ENCODE measurements around the gene MORN3.

Gene MORN3

DNA sequence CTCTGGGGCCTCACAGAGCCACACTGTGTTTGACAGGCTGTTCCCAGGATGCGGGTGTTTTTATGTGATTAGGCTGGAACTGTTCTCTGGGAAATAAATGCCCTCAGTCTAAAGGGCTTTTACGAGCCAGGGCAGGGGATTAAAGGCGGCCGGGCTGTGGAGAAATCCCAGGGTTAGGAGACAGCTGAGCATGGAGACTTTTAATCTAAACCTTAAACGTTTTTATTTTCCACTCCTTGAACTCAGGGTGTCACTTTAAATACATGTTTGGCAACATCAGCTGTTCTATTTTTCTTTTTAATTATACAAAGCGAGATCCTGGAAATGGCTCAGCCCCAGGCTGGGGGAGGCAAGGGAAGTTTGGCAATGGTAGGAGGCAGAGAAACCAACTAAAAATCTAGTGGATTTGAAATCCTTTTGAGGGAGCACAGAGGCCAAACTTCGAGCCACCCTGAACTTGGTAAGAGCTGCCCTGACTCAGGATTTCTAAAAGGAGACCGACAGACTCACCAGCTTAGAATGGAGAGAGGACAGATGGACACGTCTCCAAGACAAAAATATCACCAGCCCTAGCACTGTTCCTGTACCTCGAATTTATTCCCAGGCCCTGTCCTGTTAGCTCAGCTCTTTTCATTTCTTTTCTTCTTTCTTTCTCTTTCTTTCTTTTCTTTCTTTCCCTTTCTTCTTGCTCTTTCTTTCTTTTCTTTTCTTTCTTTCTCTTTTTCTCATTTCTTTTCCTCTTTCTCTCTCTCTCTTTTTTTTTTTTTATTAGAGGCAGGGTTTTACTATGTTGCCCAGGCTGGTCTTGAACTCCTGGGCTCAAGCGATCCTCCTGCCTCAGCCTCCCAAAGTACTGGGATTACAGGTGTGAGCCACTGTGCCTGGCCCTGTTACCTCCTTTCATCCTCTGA, 59.0 kb downstream of the MORN3 start:
- no peaks in the 10 kb centered on the region for H3K27me3 Mint-ChIP-seq
- H3K27ac Mint-ChIP-seq: no peak overlapping the region
- H3K4me3 Mint-ChIP-seq: no peak overlapping the region
- no peaks in the 10 kb centered on the region for H3K9me3 Mint-ChIP-seq
- no peaks in the 10 kb centered on the region for H3K36me3 Mint-ChIP-seq (ENCODE audit: low read depth)
- H3K4me1 Mint-ChIP-seq (ENCODE audit: low read depth): peaks cover 8% of the 10 kb centered on the region

DNA sequence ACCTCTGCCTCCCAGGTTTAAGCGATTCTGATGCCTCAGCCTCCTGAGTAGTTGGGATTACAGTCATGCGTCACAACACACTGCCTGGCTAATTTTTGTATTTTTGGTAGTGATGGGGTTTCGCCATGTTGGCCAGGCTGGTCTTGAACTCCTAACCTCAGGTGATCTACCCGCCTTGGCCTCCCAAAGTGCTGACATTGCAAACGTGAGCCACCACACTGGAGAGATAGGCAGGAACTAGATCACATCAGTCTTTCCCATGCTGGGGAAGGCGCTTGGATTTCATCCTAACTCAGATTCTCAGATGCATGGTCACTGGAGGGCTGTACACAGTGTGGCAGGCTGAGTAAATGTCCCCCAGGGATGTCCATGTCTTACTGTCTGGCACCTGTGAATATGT, 61.2 kb downstream of the MORN3 start:
- H3K4me3 Mint-ChIP-seq: no peak overlapping the region
- H3K27me3 Mint-ChIP-seq: no peaks in the 10 kb centered on the region
- H3K36me3 Mint-ChIP-seq (ENCODE audit: low read depth): no peaks in the 10 kb centered on the region
- H3K9me3 Mint-ChIP-seq: no peaks in the 10 kb centered on the region
- H3K27ac Mint-ChIP-seq: no peak overlapping the region
- no peaks in the 10 kb centered on the region for H3K4me1 Mint-ChIP-seq (ENCODE audit: low read depth)

DNA sequence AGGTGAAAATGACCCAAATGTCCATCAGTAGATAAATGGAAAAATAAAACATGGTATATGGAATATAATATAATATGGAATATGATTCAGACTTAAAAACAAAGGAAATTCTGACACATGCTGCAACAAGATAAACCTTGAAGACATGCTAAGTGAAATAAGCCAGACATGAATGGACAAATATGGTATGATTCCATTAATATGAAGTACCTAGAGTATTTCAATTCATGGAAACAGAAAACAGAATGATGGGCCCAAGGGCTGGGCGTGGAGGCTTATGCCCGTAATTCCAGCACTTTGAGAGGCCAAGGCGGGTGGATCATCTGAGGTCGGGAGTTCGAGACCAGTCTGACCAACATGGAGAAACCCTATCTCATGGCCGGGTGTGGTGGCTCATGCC, 65.9 kb downstream of the MORN3 start:
- H3K9me3 Mint-ChIP-seq: no peaks in the 10 kb centered on the region
- no peaks in the 10 kb centered on the region for H3K36me3 Mint-ChIP-seq (ENCODE audit: low read depth)
- H3K27me3 Mint-ChIP-seq: no peaks in the 10 kb centered on the region
- no peaks in the 10 kb centered on the region for H3K4me1 Mint-ChIP-seq (ENCODE audit: low read depth)
- H3K4me3 Mint-ChIP-seq: no peak overlapping the region
- H3K27ac Mint-ChIP-seq: no peak overlapping the region

DNA sequence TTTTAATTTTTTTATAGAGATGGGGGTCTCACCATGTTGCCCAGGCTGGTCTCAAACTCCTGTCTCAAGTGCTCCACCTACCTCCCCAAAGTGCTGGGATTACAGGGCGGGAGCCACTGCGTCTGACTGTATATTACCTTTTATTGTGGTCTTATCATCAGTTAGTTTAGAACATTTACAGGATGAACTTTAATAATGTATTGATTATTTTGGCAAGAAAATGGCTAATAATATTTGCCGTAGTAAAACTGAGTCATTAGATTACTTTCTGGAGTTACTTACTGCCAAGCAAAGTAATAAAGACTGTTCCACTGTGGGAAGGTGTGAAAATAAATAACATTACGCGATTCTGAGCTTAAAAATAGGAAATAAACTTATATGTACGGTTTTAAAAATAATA, 66.7 kb downstream of the MORN3 start:
- Mint-ChIP-seq H3K4me3 (no peak overlapping the region), H3K36me3 (ENCODE audit: low read depth) (no peaks in the 10 kb centered on the region), H3K27ac (no peak overlapping the region), H3K27me3 (no peaks in the 10 kb centered on the region), H3K4me1 (ENCODE audit: low read depth) (no peaks in the 10 kb centered on the region), H3K9me3 (no peaks in the 10 kb centered on the region)

DNA sequence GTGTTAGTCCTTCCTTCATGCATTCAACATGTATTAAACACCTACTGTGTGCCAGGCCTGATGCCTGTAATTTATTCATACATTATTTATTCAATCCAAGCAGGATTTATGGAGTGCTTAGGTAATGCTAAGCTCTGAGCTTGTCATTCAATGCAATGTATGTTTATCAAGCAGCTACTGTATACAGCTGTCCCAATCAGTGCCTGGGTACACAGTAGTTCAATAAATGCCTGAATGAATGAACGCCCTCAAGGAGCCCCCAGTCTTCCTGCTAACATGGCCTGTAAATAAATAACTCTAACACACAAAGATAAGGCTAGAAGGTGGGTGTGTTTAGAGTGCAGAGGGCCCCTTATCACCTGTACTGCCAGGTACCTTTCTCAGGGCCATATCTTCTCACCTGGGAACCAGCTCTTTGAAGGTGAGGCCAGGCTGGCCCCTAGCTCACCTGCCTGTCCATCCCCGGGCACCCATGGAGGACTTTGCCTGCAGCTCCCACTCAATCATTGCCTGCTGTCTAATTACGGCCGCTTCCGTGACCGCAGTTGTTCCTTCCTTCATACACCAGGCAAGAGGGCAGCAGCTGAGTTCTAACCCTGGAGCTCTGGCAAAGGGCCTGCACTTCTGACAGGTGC, 68.6 kb downstream of the MORN3 start:
- Mint-ChIP-seq H3K27ac (no peak overlapping the region), H3K4me1 (ENCODE audit: low read depth) (no peaks in the 10 kb centered on the region), H3K4me3 (no peak overlapping the region)

More for the DNA sequence above, 68.6 kb downstream of the MORN3 start:
- Mint-ChIP-seq H3K27me3 (no peaks in the 10 kb centered on the region), H3K36me3 (ENCODE audit: low read depth) (no peaks in the 10 kb centered on the region), H3K9me3 (no peaks in the 10 kb centered on the region)

All from stimulated activated naive CD8-positive, alpha-beta T cell treated with anti-CD3 and anti-CD28 coated beads, Interleukin-15, Interleukin-2, amounts not matched to agents 100 ng/mL and 50 ng/mL, for 24 hours (primary cell).